Uterus (tissue), 4 donors: ENCODE data around the gene DVL1. TPM values are rescaled to one million over a fixed set of nuclear protein-coding genes. Genes with fewer than 3 reads are reported as not detected.

Source experiments
- DNase-seq, 2 donors: peaks; one replicate each; pipeline ENCODE4 v3.0.0-alpha.2; 2019 to 2020
- H3K27ac ChIP-seq, 2 donors: fragments of 200-600 bp; sonication (generic); 1 replicate in 1 of 2; 2 replicates in 1 of 2; pipeline ENCODE4 v1.5.1; 2016 to 2018
- H3K27me3 ChIP-seq, 2 donors: fragments of 200-600 bp; sonication (generic); one replicate each; pipeline ENCODE4 v1.5.1; 2018 to 2019; ENCODE audit warnings: control low read depth in 1 of 2
- H3K36me3 ChIP-seq, 2 donors: fragments of 200-600 bp; sonication (generic); one replicate each; pipeline ENCODE4 v1.5.1; 2019; ENCODE audit warnings: control low read depth in 1 of 2
- H3K4me1 ChIP-seq, 2 donors: fragments of 200-600 bp; sonication (generic); one replicate each; pipeline ENCODE4 v1.5.1; 2018 to 2019; ENCODE audit warnings: control low read depth in 1 of 2
- H3K4me3 ChIP-seq, 2 donors: fragments of 200-600 bp; sonication (generic); 1 replicate in 1 of 2; 2 replicates in 1 of 2; pipeline ENCODE4 v1.5.1; 2018 to 2019; ENCODE audit warnings: mild to moderate bottlenecking in 1 of 2
- H3K9me3 ChIP-seq, 2 donors: fragments of 200-600 bp; sonication (generic); one replicate each; pipeline ENCODE4 v1.5.1; 2019; ENCODE audit warnings: control low read depth in 1 of 2
- CTCF ChIP-seq, 4 experiments: fragments of 200-600 bp in 2 of 4; fragments of 450-650 bp in 2 of 4; sonication (generic) in 2 of 4; IDR thresholded peaks; one replicate each; pipeline ENCODE4 v1.5.1; 2016 to 2019; ENCODE audit warnings: antibody characterized with exemption in 4 of 4, mild to moderate bottlenecking in 2 of 4, moderate library complexity in 1 of 4
- POLR2A ChIP-seq, 2 donors: fragments of 450-650 bp; IDR thresholded peaks; one replicate each; pipeline ENCODE4 v1.6.1; 2016; ENCODE audit warnings: antibody characterized with exemption in 2 of 2, mild to moderate bottlenecking in 1 of 2, moderate library complexity in 1 of 2
- intact Hi-C: fragments of 100-400 bp; cut with DNase I; formaldehyde crosslinking; loops from one replicate; pipeline ENCODE4 v1.15.1; 2023; ENCODE audit warnings: low total_unique reads
- total RNA-seq, 4 donors: library from RNA; depleted of rRNA in 3 of 4; stranded (reverse); fragments of >200 nt in 3 of 4; gene quantifications; one replicate each; pipeline versions ENCODE4 v1.1.0 to v1.2.4, GENCODE V29; 2014 to 2023
- donor health status: DM: yes; HTN: yes; CAD: no.

DVL1 gene
- total RNA-seq, 4 donors from 2014 or later, result 35.6 to 94.5 (median 49.7) TPM

GRCh38 chr1:1336446-1336845 is 12.8 kb downstream of the DVL1 start:
- Histone ChIP-seq H3K9me3 (no peaks in the 10 kb centered on the region), H3K27me3 (no peaks in the 10 kb centered on the region), H3K36me3 (no peaks in the 10 kb centered on the region), H3K4me3 (no peak overlapping the region), H3K4me1 (no peaks in the 10 kb centered on the region), H3K27ac (no peak overlapping the region)
- no peak for DNase-seq
- TF ChIP-seq POLR2A (IDR thresholded peaks at IDR 0.05) (no peak), CTCF (IDR thresholded peaks at IDR 0.05) (no peak)
- intact Hi-C loops, result no loop called here

GRCh38 chr1:1335792-1336248 is 13.4 kb downstream of the DVL1 start:
- Histone ChIP-seq H3K36me3 (no peaks in the 10 kb centered on the region), H3K27ac (no peak overlapping the region), H3K4me3 (no peak overlapping the region), H3K9me3 (no peaks in the 10 kb centered on the region), H3K4me1 (no peaks in the 10 kb centered on the region), H3K27me3 (no peaks in the 10 kb centered on the region)
- DNase-seq, result no peak
- TF ChIP-seq POLR2A (IDR thresholded peaks at IDR 0.05), result no peak
- TF ChIP-seq CTCF (IDR thresholded peaks at IDR 0.05), result no peak
- intact Hi-C loops, result no loop called here

GRCh38 chr1:1335283-1335682 is 13.9 kb downstream of the DVL1 start:
- TF ChIP-seq POLR2A (IDR thresholded peaks at IDR 0.05) (no peak), CTCF (IDR thresholded peaks at IDR 0.05) (no peak)
- H3K27me3 ChIP-seq, result no peaks in the 10 kb centered on the region
- no peaks in the 10 kb centered on the region for H3K9me3 ChIP-seq
- H3K27ac ChIP-seq, result no peak overlapping the region
- intact Hi-C loops, result no loop called here
- no peak for DNase-seq
- no peak overlapping the region for H3K4me3 ChIP-seq
- H3K36me3 ChIP-seq, result no peaks in the 10 kb centered on the region
- H3K4me1 ChIP-seq, result no peaks in the 10 kb centered on the region

GRCh38 chr1:1334835-1335234 is 14.4 kb downstream of the DVL1 start:
- intact Hi-C loops, result no loop called here
- no peak overlapping the region for H3K27ac ChIP-seq
- no peaks in the 10 kb centered on the region for H3K9me3 ChIP-seq
- no peaks in the 10 kb centered on the region for H3K36me3 ChIP-seq
- no peaks in the 10 kb centered on the region for H3K4me1 ChIP-seq
- no peaks in the 10 kb centered on the region for H3K27me3 ChIP-seq
- TF ChIP-seq CTCF (IDR thresholded peaks at IDR 0.05) (no peak), POLR2A (IDR thresholded peaks at IDR 0.05) (no peak)
- H3K4me3 ChIP-seq, result no peak overlapping the region
- no peak for DNase-seq

GRCh38 chr1:1333551-1334241 is 15.5 kb downstream of the DVL1 start:
- H3K9me3 ChIP-seq, result no peaks in the 10 kb centered on the region
- no peaks in the 10 kb centered on the region for H3K4me1 ChIP-seq
- no peak for TF ChIP-seq CTCF (IDR thresholded peaks at IDR 0.05)
- no peak for TF ChIP-seq POLR2A (IDR thresholded peaks at IDR 0.05)
- intact Hi-C loops, result no loop called here
- no peaks in the 10 kb centered on the region for H3K36me3 ChIP-seq
- DNase-seq, result no peak
- H3K27me3 ChIP-seq, result no peaks in the 10 kb centered on the region
- no peak overlapping the region for H3K27ac ChIP-seq
- no peak overlapping the region for H3K4me3 ChIP-seq
